Keratinocyte (primary cell): ENCODE results near the gene CALM1. TPM values are rescaled to one million over a fixed set of nuclear protein-coding genes. Genes with fewer than 3 reads are reported as not detected.

Experiments used
- DNase-seq: peaks from one replicate; pipeline ENCODE4 v3.0.0-alpha.2; 2011; ENCODE audit warnings: low read depth, missing footprints, low spot score
- FAIRE-seq: peaks from 2 replicates; lab custom pipeline; 2011; peaks lifted over from hg19 to GRCh38; lab: Jason Lieb, UNC
- H2AFZ ChIP-seq: 2 replicates; pipeline ENCODE4 v1.6.0; 2012; ENCODE audit warnings: low read length, control low read depth, inconsistent platforms; ENCODE audit not compliant: control insufficient read depth
- H3K27ac ChIP-seq: 2 replicates; pipeline ENCODE4 v1.5.1; 2011; ENCODE audit warnings: low read length; ENCODE audit not compliant: control insufficient read depth, insufficient read depth
- H3K27me3 ChIP-seq: 3 replicates; pipeline ENCODE4 v1.6.0; 2011; ENCODE audit warnings: low read length; ENCODE audit not compliant: control insufficient read depth, insufficient read depth; ENCODE audit errors: extremely low read depth
- H3K36me3 ChIP-seq, 2 experiments: 2 replicates in 1 of 2; 3 replicates in 1 of 2; pipeline ENCODE4 v1.5.1; 2011; ENCODE audit warnings: low read length in 2 of 2, mild to moderate bottlenecking in 1 of 2; ENCODE audit not compliant: control insufficient read depth in 2 of 2, insufficient read depth in 2 of 2; ENCODE audit errors: extremely low read depth in 1 of 2
- H3K4me1 ChIP-seq: 3 replicates; pipeline ENCODE4 v1.5.1; 2011; ENCODE audit warnings: low read length; ENCODE audit not compliant: control insufficient read depth, insufficient read depth; ENCODE audit errors: extremely low read depth
- H3K4me2 ChIP-seq: 3 replicates; pipeline ENCODE4 v1.6.0; 2011; ENCODE audit warnings: low read depth, low read length; ENCODE audit not compliant: control insufficient read depth, insufficient read depth; ENCODE audit errors: extremely low read depth
- H3K4me3 ChIP-seq, 3 experiments: fragments of 200-600 bp in 1 of 3; sonication (generic) in 1 of 3; 2 replicates in 2 of 3; 3 replicates in 1 of 3; pipeline ENCODE4 v1.5.1; 2011 to 2016; ENCODE audit warnings: low read length in 3 of 3, mild to moderate bottlenecking in 3 of 3, control low read depth in 2 of 3, inconsistent platforms in 1 of 3, low read depth in 1 of 3, mixed read lengths in 1 of 3, mixed run types in 1 of 3, moderate library complexity in 1 of 3; ENCODE audit not compliant: control insufficient read depth in 2 of 3, insufficient read depth in 2 of 3; ENCODE audit errors: extremely low read depth in 1 of 3
- H3K79me2 ChIP-seq: 2 replicates; pipeline ENCODE4 v1.6.0; 2012; ENCODE audit warnings: low read length; ENCODE audit not compliant: control insufficient read depth, insufficient read depth
- H3K9ac ChIP-seq: 3 replicates; pipeline ENCODE4 v1.6.0; 2011; ENCODE audit warnings: low read length; ENCODE audit not compliant: control insufficient read depth, insufficient read depth; ENCODE audit errors: extremely low read depth
- H3K9me1 ChIP-seq: 3 replicates; pipeline ENCODE4 v1.6.0; 2011; ENCODE audit warnings: low read length; ENCODE audit not compliant: control insufficient read depth, insufficient read depth; ENCODE audit errors: extremely low read depth
- H3K9me3 ChIP-seq: 2 replicates; pipeline ENCODE4 v1.5.1; 2012; ENCODE audit warnings: low read depth, low read length; ENCODE audit not compliant: control insufficient read depth
- H4K20me1 ChIP-seq: 3 replicates; pipeline ENCODE4 v1.6.0; 2011; ENCODE audit warnings: low read length; ENCODE audit not compliant: control insufficient read depth, insufficient read depth; ENCODE audit errors: extremely low read depth
- CTCF ChIP-seq, 3 experiments: IDR thresholded peaks in 1 of 3; conservative IDR thresholded peaks in 1 of 3; optimal IDR thresholded peaks in 1 of 3; 2 replicates in 2 of 3; 3 replicates in 1 of 3; pipeline versions ENCODE3 to v1.5.1; 2011; ENCODE audit warnings: low read length in 3 of 3, mild to moderate bottlenecking in 3 of 3, moderate library complexity in 2 of 3, control low read depth in 1 of 3, inconsistent platforms in 1 of 3; ENCODE audit not compliant: insufficient read depth in 2 of 3; ENCODE audit errors: extremely low read depth in 1 of 3
- EZH2 ChIP-seq: IDR thresholded peaks from one replicate; pipeline ENCODE4 v1.6.1; 2012; ENCODE audit warnings: inconsistent platforms, mild to moderate bottlenecking, low read length, moderate library complexity
- dilution Hi-C: fragments of 300-500 bp; cut with MboI; formaldehyde crosslinking; loops from one replicate; pipeline ENCODE4 v1.7.0; 2020; ENCODE audit warnings: low sequenced_read_pairs; ENCODE audit not compliant: extremely low pct_ligation_motif_present
- polyA plus RNA-seq, 5 experiments: library from polyadenylated mRNA; depleted of rRNA in 3 of 5; stranded (reverse) in 3 of 5; stranded (forward) in 1 of 5; unstranded in 1 of 5; fragments of >200 nt; gene quantifications; 1 replicate in 1 of 5; 2 replicates in 3 of 5; 3 replicates in 1 of 5; pipeline versions ENCODE4 v1.2.1 to v1.2.3, GENCODE V29; 2011 to 2012; ENCODE audit warnings: missing spikeins in 2 of 5, low read depth in 1 of 5, low replicate concordance in 1 of 5

The CALM1 gene
- polyA plus RNA-seq, 1 donor (not counting 4 experiments of a cell fraction or from before 2014, with no cell fraction given): 575 TPM

- Histone ChIP-seq H2AFZ (no peak overlapping the region), H3K9me1 (no peaks in the 10 kb centered on the region), H3K9ac (peak overlapping the region; percentile 39), H3K9me3 (peaks cover 6% of the 10 kb centered on the region), H3K4me2 (peak overlapping the region; percentile 39), H3K36me3 (no peaks in the 10 kb centered on the region), H3K27me3 (no peaks in the 10 kb centered on the region), H3K4me1 (peaks cover 22% of the 10 kb centered on the region), H3K79me2 (no peaks in the 10 kb centered on the region), H3K27ac (peak overlapping the region; percentile 59), H4K20me1 (no peaks in the 10 kb centered on the region), H3K4me3 (no peak overlapping the region)
- no peak for DNase-seq
- TF ChIP-seq EZH2 (no peak), CTCF (optimal IDR thresholded peaks at IDR 0.05 in 1 of 3, IDR thresholded peaks at IDR 0.05 in 1 of 3, conservative IDR thresholded peaks at IDR 0.05 in 1 of 3; ENCODE audit: extremely low read depth in 1 of 3, insufficient read depth in 2 of 3, low read length in 3 of 3) (no peak)
- no peak for FAIRE-seq
- dilution Hi-C loops: no loop called here
Measured at GRCh38 chr14:90445011-90445410, 48.2 kb downstream of the CALM1 start.

- dilution Hi-C loops: no loop called here
- H3K9ac ChIP-seq: no peak overlapping the region
- H2AFZ ChIP-seq: no peak overlapping the region
- H3K4me1 ChIP-seq: peaks cover 22% of the 10 kb centered on the region
- no peaks in the 10 kb centered on the region for H3K36me3 ChIP-seq
- no peaks in the 10 kb centered on the region for H3K9me1 ChIP-seq
- TF ChIP-seq EZH2: no peak
- TF ChIP-seq CTCF (optimal IDR thresholded peaks at IDR 0.05 in 1 of 3, IDR thresholded peaks at IDR 0.05 in 1 of 3, conservative IDR thresholded peaks at IDR 0.05 in 1 of 3; ENCODE audit: extremely low read depth in 1 of 3, insufficient read depth in 2 of 3, low read length in 3 of 3): no peak
- H3K79me2 ChIP-seq: no peaks in the 10 kb centered on the region
- no peak overlapping the region for H3K4me2 ChIP-seq
- H3K27me3 ChIP-seq: no peaks in the 10 kb centered on the region
- no peak overlapping the region for H3K27ac ChIP-seq
- H3K9me3 ChIP-seq: peaks cover 6% of the 10 kb centered on the region
- FAIRE-seq: no peak
- H3K4me3 ChIP-seq: no peak overlapping the region
- no peak for DNase-seq
- H4K20me1 ChIP-seq: no peaks in the 10 kb centered on the region
Measured at GRCh38 chr14:90446405-90446804, 49.6 kb downstream of the CALM1 start.
